ENCODE data around the gene BRMS1L.

Gene BRMS1L

DNA sequence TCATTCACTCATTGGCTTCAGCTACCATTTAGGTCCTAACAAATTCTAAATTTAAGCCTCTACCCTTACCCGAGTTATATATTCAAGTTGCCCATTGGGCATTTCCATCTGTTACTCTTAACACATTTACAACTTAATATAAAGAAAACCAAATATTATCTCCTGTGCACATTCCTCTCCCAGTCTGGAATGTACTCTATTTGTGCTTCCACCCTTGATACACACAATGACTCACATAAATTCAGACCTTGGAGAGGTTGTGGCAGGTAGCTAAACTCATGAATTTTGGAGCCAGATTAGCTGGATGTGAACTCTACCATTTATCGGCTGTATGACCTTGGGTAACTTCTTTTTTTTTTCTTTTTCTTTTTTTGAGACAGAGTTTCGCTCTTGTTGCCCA is 51.1 kb downstream of the BRMS1L start:
- no peaks in the 10 kb centered on the region for H3K27me3 ChIP-seq (ENCODE audit: insufficient read depth, insufficient read length)
- H3K9me3 ChIP-seq (ENCODE audit: insufficient read depth, low read length): no peaks in the 10 kb centered on the region
- no peaks in the 10 kb centered on the region for H3K36me3 ChIP-seq (ENCODE audit: insufficient read depth, insufficient read length, low read length)
- no peak overlapping the region for H3K9ac ChIP-seq (ENCODE audit: insufficient read length, low read depth)
- no peak overlapping the region for H3K4me3 ChIP-seq (ENCODE audit: insufficient read length, low read depth)
- DNase-seq (ENCODE audit: low read depth, low spot score): no peak
- H3K4me1 ChIP-seq (ENCODE audit: insufficient read depth, insufficient read length): no peaks in the 10 kb centered on the region
- TF ChIP-seq YY1 (IDR thresholded peaks at IDR 0.05; ENCODE audit: insufficient read depth, insufficient read length): no peak
- TF ChIP-seq SUZ12 (IDR thresholded peaks at IDR 0.05; ENCODE audit: extremely low read depth, insufficient read depth, insufficient read length): no peak
- TF ChIP-seq ZNF274 (IDR thresholded peaks at IDR 0.05; ENCODE audit: low read depth, low read length): no peak

DNA sequence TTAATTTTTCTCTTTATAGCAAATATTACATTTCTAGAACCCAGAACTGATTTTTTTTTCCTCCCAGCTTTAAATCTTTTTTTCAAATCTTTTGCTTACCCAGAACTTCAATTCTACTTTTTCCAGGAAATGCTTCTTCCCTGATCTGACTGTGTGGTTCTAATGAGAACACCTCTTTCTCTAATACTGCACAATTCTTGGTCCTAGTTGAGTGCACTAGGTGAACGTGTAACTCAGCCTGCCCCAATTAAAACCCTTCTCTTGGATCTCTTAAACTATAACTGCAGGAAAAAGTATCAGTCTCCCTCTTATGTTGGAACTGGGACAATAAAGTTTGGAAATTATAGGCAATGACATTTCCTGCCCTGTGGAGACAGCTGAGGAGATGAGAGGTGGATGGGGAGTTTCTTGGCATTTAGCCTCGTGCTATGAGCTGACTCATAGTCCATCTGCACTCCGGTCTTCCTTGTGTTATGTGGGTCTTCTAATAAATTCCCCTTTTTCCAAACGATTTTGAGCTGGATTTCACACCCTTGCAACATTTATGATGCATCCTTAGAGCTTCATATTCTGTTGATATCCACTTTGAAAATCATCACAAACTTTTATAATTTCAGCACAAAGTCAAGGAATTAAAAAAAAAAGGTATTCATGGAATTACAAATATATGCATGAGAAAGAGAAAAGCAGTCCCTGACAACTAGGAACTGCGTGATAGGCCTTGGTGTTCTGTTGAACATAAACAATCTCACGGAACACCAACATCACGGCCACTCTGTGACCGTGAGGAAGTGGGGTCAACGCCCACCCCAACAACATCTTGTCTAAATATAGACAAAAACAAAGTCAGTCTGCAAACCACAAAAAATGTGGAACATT is 52.4 kb downstream of the BRMS1L start:
- DNase-seq (ENCODE audit: low read depth, low spot score): no peak
- H3K27me3 ChIP-seq (ENCODE audit: insufficient read depth, insufficient read length): no peaks in the 10 kb centered on the region
- H3K9ac ChIP-seq (ENCODE audit: insufficient read length, low read depth): no peak overlapping the region
- H3K9me3 ChIP-seq (ENCODE audit: insufficient read depth, low read length): no peaks in the 10 kb centered on the region
- no peaks in the 10 kb centered on the region for H3K4me1 ChIP-seq (ENCODE audit: insufficient read depth, insufficient read length)
- TF ChIP-seq SUZ12 (IDR thresholded peaks at IDR 0.05; ENCODE audit: extremely low read depth, insufficient read depth, insufficient read length): no peak
- H3K4me3 ChIP-seq (ENCODE audit: insufficient read length, low read depth): no peak overlapping the region
- H3K36me3 ChIP-seq (ENCODE audit: insufficient read depth, insufficient read length, low read length): no peaks in the 10 kb centered on the region

GRCh38 chr14:35879151-35879648 is 53.1 kb downstream of the BRMS1L start:
- H3K9ac ChIP-seq (ENCODE audit: insufficient read length, low read depth): no peak overlapping the region
- TF ChIP-seq ZNF274 (IDR thresholded peaks at IDR 0.05; ENCODE audit: low read depth, low read length): no peak
- no peak for TF ChIP-seq YY1 (IDR thresholded peaks at IDR 0.05; ENCODE audit: insufficient read depth, insufficient read length)
- no peak for TF ChIP-seq SUZ12 (IDR thresholded peaks at IDR 0.05; ENCODE audit: extremely low read depth, insufficient read depth, insufficient read length)
- H3K36me3 ChIP-seq (ENCODE audit: insufficient read depth, insufficient read length, low read length): no peaks in the 10 kb centered on the region
- no peaks in the 10 kb centered on the region for H3K9me3 ChIP-seq (ENCODE audit: insufficient read depth, low read length)
- no peaks in the 10 kb centered on the region for H3K27me3 ChIP-seq (ENCODE audit: insufficient read depth, insufficient read length)
- H3K4me3 ChIP-seq (ENCODE audit: insufficient read length, low read depth): no peak overlapping the region
- DNase-seq (ENCODE audit: low read depth, low spot score): no peak
- no peaks in the 10 kb centered on the region for H3K4me1 ChIP-seq (ENCODE audit: insufficient read depth, insufficient read length)

- Histone ChIP-seq H3K4me3 (ENCODE audit: insufficient read length, low read depth) (no peak overlapping the region), H3K9me3 (ENCODE audit: insufficient read depth, low read length) (no peaks in the 10 kb centered on the region), H3K36me3 (ENCODE audit: insufficient read depth, insufficient read length, low read length) (no peaks in the 10 kb centered on the region), H3K9ac (ENCODE audit: insufficient read length, low read depth) (no peak overlapping the region), H3K27me3 (ENCODE audit: insufficient read depth, insufficient read length) (no peaks in the 10 kb centered on the region), H3K4me1 (ENCODE audit: insufficient read depth, insufficient read length) (no peaks in the 10 kb centered on the region)
- no peak for DNase-seq (ENCODE audit: low read depth, low spot score)
- TF ChIP-seq ZNF274 (IDR thresholded peaks at IDR 0.05; ENCODE audit: low read depth, low read length) (no peak), SUZ12 (IDR thresholded peaks at IDR 0.05; ENCODE audit: extremely low read depth, insufficient read depth, insufficient read length) (no peak), YY1 (IDR thresholded peaks at IDR 0.05; ENCODE audit: insufficient read depth, insufficient read length) (no peak)
Observed at GRCh38 chr14:35879654-35880249, 53.6 kb downstream of the BRMS1L start.

GRCh38 chr14:35881280-35881679 is 55.1 kb downstream of the BRMS1L start:
- TF ChIP-seq ZNF274 (IDR thresholded peaks at IDR 0.05; ENCODE audit: low read depth, low read length): no peak
- TF ChIP-seq SUZ12 (IDR thresholded peaks at IDR 0.05; ENCODE audit: extremely low read depth, insufficient read depth, insufficient read length): no peak
- TF ChIP-seq YY1 (IDR thresholded peaks at IDR 0.05; ENCODE audit: insufficient read depth, insufficient read length): no peak
- Histone ChIP-seq H3K27me3 (ENCODE audit: insufficient read depth, insufficient read length) (no peaks in the 10 kb centered on the region), H3K4me1 (ENCODE audit: insufficient read depth, insufficient read length) (no peaks in the 10 kb centered on the region), H3K9ac (ENCODE audit: insufficient read length, low read depth) (no peak overlapping the region), H3K4me3 (ENCODE audit: insufficient read length, low read depth) (no peak overlapping the region), H3K9me3 (ENCODE audit: insufficient read depth, low read length) (no peaks in the 10 kb centered on the region), H3K36me3 (ENCODE audit: insufficient read depth, insufficient read length, low read length) (no peaks in the 10 kb centered on the region)
- DNase-seq (ENCODE audit: low read depth, low spot score): no peak

DNA sequence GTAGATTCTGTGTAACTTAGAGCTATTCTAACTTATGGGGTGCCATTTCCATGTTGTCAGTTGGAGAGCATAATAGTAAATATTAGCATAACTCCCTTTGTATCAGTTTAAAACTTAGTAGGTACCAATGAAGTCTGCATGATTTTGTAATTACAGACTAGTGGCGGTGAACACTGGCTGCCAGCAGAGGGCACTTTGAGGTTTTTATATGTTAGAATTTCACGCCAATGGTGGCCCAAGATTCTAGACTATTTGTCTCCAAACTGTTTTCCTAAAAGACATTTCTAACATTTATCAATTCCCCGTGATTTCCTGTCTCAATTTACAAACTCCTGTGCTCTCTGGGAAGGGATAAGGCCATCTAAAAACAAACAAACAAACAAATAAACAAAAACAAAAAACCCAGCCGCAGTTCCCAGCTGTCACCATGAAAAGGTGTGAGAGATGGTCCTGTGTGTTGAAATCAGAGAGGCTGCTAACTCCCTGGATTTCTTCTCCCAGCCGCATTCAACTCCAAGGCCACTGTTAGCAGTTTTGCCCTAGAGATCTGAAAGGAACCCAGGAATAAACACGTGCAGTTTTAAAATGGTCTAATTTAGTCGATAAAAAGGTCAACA is 57.6 kb downstream of the BRMS1L start:
- H3K9me3 ChIP-seq (ENCODE audit: insufficient read depth, low read length): no peaks in the 10 kb centered on the region
- no peaks in the 10 kb centered on the region for H3K27me3 ChIP-seq (ENCODE audit: insufficient read depth, insufficient read length)
- H3K9ac ChIP-seq (ENCODE audit: insufficient read length, low read depth): no peak overlapping the region
- no peak for TF ChIP-seq ZNF274 (IDR thresholded peaks at IDR 0.05; ENCODE audit: low read depth, low read length)
- TF ChIP-seq YY1 (IDR thresholded peaks at IDR 0.05; ENCODE audit: insufficient read depth, insufficient read length): no peak
- TF ChIP-seq SUZ12 (IDR thresholded peaks at IDR 0.05; ENCODE audit: extremely low read depth, insufficient read depth, insufficient read length): no peak
- no peaks in the 10 kb centered on the region for H3K4me1 ChIP-seq (ENCODE audit: insufficient read depth, insufficient read length)
- DNase-seq (ENCODE audit: low read depth, low spot score): no peak
- H3K36me3 ChIP-seq (ENCODE audit: insufficient read depth, insufficient read length, low read length): no peaks in the 10 kb centered on the region
- H3K4me3 ChIP-seq (ENCODE audit: insufficient read length, low read depth): no peak overlapping the region

DNA sequence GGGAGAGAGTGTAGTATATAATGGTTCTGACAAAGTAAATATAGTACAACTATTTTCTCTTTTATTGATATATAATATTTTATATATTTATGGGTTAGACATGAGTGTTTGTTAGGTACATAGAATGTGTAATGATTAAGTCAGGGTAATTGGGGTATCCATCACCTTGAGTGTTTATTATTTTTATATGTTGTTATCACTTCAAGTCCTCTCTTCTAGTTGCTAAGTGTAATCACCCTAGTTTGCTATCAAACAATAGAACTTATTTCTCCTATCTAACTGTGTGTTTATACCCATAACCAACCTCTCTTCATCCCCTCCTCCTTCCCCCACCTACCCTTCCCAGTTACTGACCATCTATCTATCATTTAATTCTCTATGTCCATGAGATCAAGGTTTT is 64.2 kb downstream of the BRMS1L start:
- DNase-seq (ENCODE audit: low read depth, low spot score): no peak
- no peaks in the 10 kb centered on the region for H3K27me3 ChIP-seq (ENCODE audit: insufficient read depth, insufficient read length)
- no peak for TF ChIP-seq YY1 (IDR thresholded peaks at IDR 0.05; ENCODE audit: insufficient read depth, insufficient read length)
- no peak for TF ChIP-seq SUZ12 (IDR thresholded peaks at IDR 0.05; ENCODE audit: extremely low read depth, insufficient read depth, insufficient read length)
- TF ChIP-seq ZNF274 (IDR thresholded peaks at IDR 0.05; ENCODE audit: low read depth, low read length): no peak

More for the DNA sequence above, 64.2 kb downstream of the BRMS1L start:
- H3K4me1 ChIP-seq (ENCODE audit: insufficient read depth, insufficient read length): no peaks in the 10 kb centered on the region
- no peak overlapping the region for H3K9ac ChIP-seq (ENCODE audit: insufficient read length, low read depth)
- no peak overlapping the region for H3K4me3 ChIP-seq (ENCODE audit: insufficient read length, low read depth)
- H3K36me3 ChIP-seq (ENCODE audit: insufficient read depth, insufficient read length, low read length): no peaks in the 10 kb centered on the region
- H3K9me3 ChIP-seq (ENCODE audit: insufficient read depth, low read length): no peaks in the 10 kb centered on the region

Measured in NT2/D1 (cell line).